Kidney capillary endothelial cell (primary cell): Measurements from ENCODE around the gene GPA33.

ENCODE experiments used
- DNase-seq: peaks from one replicate; pipeline ENCODE4 v3.0.0-alpha.2; 2018; ENCODE audit warnings: low spot score

Gene GPA33, protein sequence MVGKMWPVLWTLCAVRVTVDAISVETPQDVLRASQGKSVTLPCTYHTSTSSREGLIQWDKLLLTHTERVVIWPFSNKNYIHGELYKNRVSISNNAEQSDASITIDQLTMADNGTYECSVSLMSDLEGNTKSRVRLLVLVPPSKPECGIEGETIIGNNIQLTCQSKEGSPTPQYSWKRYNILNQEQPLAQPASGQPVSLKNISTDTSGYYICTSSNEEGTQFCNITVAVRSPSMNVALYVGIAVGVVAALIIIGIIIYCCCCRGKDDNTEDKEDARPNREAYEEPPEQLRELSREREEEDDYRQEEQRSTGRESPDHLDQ

GRCh38 chr1:167090314-167090942 lies at the start of gene GPA33:
TSS of gene GPA33 (minus strand) at chr1:167090377. CDS start at chr1:167090287, 90 bp downstream.
- no peak for DNase-seq

DNA sequence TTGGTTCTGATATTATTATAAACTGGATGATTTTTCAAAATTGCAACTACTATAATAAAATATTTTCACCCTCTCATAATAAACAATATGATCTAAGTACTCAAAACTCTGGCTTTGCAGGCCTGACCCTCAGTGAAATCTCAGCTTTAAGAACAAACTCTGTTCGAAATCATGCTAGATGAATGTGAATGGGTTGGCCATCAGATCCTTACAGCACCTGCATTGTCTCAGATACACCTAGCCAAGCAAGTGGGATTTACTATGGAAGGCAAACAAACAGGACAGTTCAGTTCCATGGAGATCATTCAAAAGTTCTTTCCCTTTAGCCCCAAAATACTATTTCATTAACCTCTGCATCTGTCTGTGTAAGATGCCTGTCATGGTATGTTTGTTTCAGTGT lies 48.5 kb upstream of the GPA33 start:
- no peak for DNase-seq

DNA sequence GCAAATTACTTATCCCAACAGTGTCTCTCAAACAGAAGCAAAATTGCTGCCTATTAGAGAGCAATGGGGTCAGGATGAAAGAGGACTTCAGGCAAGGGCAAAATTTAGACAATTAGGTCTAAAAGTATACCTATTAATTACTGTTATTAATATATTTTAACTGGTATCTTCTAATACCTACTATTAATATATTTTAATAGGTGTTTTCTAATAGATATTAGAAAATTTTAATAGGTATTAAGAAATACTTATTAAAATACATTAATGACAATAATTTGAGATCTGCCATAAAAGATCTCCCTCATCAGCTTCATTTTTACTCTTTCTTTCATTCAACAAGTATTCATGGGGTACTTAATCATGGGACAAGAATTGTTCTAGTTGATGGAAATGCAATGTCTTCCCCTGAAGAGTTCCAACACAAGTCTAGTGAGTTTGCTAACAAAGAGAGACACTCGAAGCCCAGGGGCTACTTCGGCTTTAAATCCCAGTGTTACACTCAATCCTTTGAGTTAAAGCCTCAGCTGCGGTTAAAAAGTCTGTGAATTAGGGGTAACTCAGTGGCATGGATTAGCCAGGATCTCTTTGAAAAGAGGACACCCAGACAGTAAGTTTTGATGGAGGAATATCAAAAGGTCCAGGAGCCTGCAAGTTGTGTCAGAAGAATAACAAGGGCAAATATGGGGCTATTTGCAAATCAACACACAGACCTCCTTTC lies 47.8 kb upstream of the GPA33 start:
- DNase-seq, result no peak

DNA sequence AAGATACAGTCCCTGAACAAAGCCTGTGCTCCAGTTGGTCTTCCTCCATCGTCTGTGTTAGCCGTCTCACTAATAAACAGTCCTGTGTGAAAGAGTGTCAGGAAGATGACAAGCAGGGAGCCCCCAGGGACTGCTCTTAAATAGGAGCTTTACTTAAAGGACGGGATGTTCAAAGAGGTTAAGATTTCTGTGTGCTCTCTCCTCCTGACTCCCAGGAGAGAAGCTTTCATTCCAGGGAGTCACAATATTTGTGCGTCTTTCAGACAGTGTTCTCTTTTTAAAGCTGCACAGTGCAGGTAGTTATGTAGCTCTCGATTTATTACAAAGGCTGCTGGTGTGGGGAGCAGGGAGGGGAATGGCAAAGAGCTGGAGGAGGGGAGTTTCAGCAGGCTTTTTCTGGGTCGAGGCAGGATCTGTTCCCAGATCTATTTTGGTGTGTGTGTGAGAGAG lies 47.2 kb upstream of the GPA33 start:
- no peak for DNase-seq

DNA sequence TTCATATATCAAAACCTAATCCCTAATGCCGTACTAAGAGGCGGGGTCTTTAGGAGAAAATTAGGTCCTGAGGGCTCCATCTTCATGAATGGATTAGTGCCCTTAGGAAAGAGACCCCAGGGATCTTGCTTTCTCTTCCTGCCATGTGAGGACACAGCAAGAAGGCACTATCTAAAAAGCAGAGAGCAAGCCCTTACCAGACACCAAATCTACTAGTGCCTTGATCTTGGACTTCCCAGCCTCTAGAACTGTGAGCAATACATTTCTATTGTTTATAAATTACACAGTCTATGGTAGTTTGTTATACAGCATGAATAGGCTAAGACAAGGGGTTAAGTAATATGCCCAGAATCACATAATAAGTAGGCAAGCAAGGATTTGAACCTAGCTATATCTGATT lies 46.6 kb upstream of the GPA33 start:
- DNase-seq, result no peak

DNA sequence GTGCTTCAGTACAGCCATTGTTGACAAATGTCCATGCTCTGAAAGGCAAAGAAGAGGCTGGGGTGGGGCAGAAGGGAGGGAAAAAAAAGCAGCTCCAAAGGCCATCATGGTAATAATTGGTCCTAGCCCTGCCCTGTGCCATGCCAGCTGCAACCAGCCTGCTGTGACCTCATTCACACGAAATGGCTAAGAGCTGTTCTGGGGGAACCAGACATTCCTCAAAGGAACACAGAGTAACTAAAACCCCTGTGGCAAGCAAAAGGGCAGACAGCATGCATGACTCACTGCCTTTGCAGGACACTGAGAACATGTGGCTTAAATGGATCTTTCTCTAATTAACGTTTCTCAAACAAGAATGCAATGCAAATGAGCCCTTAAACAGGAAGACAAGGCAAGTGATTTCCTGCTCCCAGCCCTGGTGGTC lies 46.0 kb upstream of the GPA33 start:
- DNase-seq, result no peak

- DNase-seq, result no peak
These were observed 45.2 kb upstream of the GPA33 start for GRCh38 chr1:167135281-167135840.

DNA sequence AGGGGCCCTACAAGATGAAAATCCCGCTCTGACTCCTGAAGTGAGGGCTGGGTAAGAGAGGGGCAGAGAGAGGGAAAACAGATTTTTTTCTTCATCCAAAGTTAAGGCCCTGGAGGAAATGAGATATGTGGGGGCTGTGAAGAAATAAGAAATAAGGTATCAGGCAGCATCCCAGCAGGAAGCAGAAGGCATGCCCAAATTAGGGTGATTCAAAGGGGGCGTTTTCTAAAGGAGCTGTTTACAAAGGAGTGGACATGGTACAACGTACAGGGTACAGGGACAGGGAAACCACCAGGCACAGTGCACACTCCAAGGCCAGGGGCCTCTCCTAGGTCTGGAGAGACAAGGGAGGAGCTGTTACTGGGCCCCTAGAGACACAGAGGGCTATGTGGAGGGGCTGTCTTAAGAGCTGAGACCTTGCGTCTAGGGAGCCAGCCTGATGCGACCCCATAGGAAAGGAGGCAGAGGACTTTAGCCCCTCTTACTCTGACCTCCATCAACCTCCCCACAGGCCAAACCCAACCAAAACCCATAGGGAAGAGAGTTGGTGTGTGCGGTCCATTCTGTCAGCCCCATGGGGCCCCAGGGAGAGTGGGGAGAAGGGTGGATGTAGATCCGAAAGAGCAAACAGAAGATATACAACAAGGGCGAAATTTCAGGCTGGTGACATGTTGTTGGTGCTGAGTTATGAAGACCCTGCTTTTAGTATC lies 42.3 kb upstream of the GPA33 start:
- DNase-seq, result no peak

- DNase-seq, result no peak
These were observed 40.8 kb upstream of the GPA33 start for GRCh38 chr1:167130829-167131510.

DNA sequence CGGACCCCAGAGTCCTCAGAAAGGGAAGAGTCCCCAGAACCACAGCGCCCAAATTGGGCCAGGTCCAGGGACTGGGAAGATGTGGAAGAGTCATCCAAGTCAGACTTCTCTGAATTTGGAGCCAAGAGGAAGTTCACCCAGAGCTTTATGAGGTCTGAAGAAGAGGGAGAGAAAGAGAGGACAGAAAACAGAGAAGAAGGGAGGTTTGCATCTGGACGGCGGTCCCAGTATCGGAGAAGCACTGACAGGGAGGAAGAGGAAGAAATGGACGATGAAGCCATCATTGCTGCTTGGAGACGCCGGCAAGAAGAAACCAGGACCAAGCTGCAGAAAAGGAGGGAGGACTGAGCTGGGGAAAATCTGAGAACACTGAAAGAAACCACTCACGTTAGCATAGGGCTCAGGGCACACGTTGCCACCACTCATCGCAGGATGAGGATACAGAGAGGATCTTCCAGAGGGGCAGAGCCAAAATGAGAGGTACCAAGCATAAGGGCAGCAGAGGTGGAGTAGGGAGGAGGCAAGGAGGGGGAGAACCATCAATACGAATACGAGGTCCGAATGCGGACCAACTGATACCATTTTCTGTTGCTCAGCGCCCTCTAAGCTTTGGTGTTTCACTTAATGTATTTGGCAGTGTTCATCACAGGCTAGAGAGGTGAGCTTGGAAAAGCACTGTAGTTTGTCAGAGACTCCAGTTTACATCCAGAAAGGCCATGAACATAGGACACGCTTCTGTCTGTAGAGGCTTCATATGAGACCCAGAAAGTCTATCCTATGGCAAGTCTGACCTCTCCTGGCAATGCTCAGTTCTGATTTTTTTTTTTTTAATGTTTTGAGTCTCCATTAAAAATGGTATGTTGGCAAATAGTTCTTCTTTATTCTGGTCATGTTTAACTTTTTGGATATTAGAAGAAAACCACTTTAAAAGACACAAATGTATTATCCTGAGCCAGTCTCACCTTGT lies 38.4 kb upstream of the GPA33 start:
- DNase-seq, result no peak

GRCh38 chr1:167127661-167128060 lies 37.5 kb upstream of the GPA33 start:
- no peak for DNase-seq

DNA sequence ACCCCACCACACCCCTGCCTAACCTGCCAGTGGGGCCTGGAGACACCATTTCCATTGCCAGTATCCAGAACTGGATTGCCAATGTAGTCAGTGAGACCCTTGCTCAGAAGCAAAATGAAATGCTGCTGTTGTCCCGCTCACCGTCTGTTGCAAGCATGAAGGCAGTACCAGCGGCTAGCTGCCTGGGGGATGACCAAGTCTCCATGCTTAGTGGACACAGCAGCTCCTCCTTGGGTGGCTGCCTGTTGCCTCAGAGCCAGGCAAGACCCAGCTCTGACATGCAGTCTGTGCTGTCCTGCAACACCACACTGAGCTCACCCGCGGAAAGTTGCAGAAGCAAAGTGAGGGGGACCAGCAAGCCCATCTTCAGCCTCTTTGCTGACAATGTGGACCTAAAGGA lies 37.1 kb upstream of the GPA33 start:
- no peak for DNase-seq

GRCh38 chr1:167126811-167127210 lies 36.6 kb upstream of the GPA33 start:
- no peak for DNase-seq

DNA sequence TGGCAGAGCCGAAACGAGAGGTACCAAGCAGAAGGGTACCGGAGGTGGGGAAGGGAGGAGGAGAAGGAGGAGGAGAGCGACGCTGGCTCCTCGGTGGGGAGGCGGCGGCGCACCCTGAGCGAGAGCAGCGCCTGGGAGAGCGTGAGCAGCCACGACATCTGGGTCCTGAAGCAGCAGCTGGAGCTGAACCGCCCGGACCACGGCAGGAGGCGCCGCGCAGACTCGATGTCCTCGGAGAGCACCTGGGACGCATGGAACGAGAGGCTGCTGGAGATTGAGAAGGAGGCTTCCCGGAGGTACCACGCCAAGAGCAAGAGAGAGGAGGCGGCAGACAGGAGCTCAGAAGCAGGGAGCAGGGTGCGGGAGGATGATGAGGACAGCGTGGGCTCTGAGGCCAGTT lies 36.1 kb upstream of the GPA33 start:
- DNase-seq, result no peak

- DNase-seq, result no peak
These were observed 32.4 kb upstream of the GPA33 start for GRCh38 chr1:167122568-167122967.

- no peak for DNase-seq
These were observed 31.9 kb upstream of the GPA33 start for GRCh38 chr1:167122121-167122480.

- DNase-seq, result peak; percentile 27
These were observed 31.4 kb upstream of the GPA33 start for GRCh38 chr1:167121375-167122120.

DNA sequence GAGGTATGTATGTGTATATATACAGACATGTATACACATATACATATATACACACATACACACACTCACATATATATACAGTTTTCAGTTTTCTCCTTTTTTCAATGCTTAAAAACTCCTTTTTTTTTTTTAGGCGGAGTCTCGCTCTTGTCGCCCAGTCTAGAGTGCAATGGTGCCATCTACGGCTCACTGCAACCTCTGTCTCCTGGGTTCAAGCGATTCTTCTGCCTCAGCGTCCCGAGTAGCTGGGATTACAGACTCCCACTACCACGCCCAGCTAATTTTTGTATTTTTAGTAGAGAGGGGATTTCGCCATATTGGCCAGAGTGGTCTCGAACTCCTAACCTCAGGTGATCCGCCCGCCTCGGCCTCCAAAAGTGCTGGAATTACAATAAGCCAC lies 30.7 kb upstream of the GPA33 start:
- no peak for DNase-seq

DNA sequence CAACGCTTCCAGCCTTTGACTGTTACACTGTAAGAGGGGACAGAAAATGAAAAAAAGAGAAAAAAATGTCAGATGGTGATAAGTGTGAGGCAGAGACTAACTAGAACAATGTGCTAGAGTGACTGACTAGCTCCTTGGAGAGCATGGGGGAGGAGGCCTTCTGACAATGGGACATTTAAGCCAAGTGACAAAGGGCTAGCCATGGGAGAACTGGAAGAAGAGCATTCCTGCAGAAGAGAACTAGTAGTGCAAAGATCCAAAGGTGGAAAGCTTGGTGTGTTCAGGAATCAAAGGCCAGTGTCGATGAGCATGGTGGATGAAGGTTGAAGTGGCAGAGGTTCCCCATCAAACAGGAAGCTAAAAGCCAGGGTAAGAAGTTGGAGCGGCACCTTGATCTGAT lies 29.5 kb upstream of the GPA33 start:
- DNase-seq, result no peak

DNA sequence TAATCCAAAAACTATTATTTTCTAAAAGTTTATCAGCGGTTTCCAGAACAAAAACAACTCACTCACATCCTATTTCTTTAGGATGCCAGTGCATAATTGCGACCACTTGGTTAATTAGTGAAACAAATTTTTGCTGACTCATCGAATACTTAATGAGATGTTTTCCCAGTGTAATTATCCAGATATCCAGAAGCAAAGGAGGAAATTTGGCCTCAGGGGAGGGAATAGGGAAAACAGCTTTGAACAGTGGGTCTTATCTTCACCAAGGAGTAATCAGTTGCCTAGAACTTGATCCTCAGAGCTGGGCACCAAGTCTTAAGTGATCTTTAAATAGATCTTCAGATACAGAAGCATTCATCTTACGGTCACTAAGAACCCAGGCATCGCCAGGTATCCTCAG lies 28.0 kb upstream of the GPA33 start:
- no peak for DNase-seq
